Activated CD4-positive, alpha-beta T cell treated with anti-CD3 and anti-CD28 coated beads, Interleukin-2, amount 50 U/mL, for 24 hours (primary cell): ENCODE data around the gene BICRA.
"Not testable (repeated sequence)": the region's sequence is repeated elsewhere in the genome, so short reads cannot be mapped to it uniquely, and the experiment has no call there.

Experiments used
- DNase-seq, 2 donors: peaks; one replicate each; pipeline ENCODE4 v3.0.0-alpha.2; 2020; ENCODE audit warnings: low read depth in 1 of 2, low spot score in 1 of 2

BICRA gene

GRCh38 chr19:47714339-47714738 is 105.4 kb downstream of the BICRA start:
- DNase-seq: no peak

- not testable (repeated sequence) for DNase-seq
Measured at GRCh38 chr19:47714855-47715254, 105.9 kb downstream of the BICRA start.

DNA sequence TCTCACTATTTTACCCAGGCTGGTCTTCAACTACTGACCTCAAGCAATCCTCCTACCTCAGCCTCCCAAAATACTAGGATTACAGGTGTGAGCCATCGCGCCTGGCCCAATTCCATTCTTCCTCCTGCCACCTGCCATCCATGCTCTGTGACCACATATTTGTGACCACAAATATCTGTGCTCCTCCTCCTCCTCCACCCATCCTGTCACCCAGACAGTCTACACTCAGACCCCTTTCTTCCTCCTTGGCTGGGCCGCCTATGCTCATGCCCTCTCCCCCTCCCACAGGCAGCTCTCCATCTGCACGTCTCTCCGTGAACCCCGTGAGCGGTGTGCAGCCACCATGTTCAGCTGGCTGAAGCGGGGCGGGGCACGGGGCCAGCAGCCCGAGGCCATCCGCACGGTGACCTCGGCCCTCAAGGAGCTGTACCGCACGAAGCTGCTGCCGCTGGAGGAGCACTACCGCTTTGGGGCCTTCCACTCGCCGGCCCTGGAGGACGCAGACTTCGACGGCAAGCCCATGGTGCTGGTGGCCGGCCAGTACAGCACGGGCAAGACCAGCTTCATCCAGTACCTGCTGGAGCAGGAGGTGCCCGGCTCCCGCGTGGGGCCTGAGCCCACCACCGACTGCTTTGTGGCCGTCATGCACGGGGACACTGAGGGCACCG is 107.5 kb downstream of the BICRA start:
- no peak for DNase-seq

- DNase-seq: not testable (repeated sequence)
Measured at GRCh38 chr19:47718415-47719046, 109.6 kb downstream of the BICRA start.

DNA sequence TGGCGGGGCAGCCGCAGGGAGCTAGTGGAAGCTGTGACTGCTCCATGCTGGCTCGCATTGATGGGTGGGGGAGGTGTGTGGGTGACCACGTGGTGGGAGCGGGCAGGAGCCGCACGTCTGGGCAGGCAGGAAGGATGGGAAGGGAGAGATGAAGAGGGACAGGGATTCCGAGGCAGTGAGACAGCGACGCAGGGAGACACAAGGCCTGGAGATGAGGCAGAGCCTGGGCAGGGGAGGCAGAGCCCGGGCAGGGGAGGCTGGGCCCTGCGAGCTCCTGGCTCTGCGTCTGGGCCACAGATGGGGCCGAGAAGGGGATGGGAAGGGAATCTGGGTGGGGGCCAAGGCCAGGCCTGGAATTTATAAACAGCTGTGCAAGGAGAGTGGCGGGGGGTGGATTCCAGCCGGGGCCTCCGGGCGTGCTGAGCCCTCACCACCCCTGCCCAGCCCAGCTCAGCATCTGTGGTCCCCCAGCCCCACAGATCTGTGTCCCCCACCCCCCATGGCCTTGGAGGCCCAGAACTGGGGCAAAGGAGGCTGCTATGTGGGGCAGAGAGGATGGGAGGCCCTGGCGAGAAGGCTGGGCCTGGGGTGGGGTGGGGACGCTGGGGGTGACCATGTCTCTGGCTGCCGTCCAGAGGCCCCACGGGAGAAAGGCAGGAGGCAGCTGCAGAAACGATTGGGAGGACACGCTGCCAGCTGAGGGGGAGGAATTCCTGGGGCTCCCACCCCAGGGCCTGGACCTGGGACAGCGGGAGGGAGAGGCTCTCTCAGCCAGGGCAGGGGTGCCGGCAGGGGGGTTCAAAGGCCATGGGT is 110.3 kb downstream of the BICRA start:
- DNase-seq: no peak

GRCh38 chr19:47720669-47721422 is 111.9 kb downstream of the BICRA start:
- no peak for DNase-seq

- DNase-seq: no peak
Measured at GRCh38 chr19:47723581-47723940, 114.6 kb downstream of the BICRA start.

GRCh38 chr19:47725759-47726401 is 116.9 kb downstream of the BICRA start:
- DNase-seq: no peak

DNA sequence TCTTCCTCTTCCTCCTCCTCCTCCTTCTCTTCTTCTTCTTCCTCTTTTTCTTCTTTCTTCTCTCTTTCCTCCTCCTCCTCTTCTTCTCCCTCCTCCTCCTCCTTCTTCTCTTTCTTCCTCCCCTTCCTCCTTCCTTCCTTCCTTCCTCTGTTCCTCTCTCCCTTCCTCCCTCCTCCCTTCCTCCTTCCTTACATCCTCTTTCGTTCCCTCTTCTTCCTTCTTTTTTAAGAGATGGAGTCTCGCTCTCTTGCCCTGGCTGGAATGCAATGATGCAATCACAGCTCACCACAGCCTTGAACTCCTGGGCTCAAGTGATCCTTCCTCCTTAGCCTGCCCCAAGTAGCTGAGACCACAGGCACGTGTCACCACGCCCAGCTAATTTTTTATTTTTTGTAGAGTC is 117.5 kb downstream of the BICRA start:
- no peak for DNase-seq

DNA sequence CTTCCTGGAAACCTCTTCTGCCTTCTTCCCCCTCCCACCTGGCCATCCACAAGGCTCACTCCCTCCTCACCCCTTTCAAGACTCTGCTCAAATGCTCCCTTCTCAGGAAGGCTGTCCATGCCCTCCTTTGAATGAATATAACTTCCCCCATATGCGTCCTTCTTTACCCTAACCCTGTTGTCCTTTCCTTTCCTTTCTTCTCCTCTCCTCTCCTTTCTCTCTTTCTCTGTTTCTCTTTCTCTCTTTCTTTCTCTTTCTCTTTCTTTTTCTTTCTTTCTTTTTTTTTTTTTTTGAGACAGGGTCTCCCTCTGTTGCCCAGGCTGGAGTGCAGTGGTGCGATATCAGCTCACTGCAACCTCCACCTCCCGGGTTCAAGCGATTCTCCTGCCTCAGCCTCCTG is 119.4 kb downstream of the BICRA start:
- not testable (repeated sequence) for DNase-seq

- DNase-seq: no peak
Measured at GRCh38 chr19:47729468-47729798, 120.5 kb downstream of the BICRA start.

DNA sequence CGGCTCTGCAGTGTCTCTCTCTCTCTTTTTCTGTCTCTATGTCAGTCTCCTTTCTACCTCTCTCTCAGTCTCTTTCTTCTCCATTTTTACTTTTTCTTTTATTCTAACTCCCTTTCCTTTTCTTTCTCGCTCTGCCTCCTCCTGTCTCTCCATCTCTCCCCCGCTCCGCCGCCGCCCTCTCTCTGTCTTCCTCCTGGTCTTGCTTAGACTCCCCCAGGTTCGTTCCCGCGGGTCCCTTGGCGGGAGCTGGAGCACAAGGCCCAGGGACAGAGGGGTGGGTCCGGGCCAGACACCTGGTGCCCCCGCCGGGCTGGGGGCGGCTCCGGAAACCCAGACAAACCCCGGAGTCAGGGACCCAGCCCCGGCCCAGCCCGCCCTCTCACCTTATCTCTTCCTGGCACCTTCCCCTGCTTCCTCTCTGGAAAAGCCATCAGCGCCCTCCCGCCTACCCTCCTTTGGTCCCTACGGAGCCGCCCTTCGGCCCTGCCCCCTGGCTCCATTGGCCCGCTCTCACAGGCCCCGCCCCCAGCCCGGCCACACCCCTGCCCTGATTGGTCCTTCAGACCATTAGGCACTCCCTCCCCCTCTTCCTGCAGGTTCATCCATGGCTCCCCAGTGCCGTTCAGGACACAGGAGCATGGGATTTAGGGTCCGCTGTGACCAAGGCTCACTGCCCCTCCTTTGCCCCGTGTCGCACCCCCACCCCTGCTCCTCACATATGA is 121.0 kb downstream of the BICRA start:
- DNase-seq: peak in 1 of 2 donors; percentile 35

DNA sequence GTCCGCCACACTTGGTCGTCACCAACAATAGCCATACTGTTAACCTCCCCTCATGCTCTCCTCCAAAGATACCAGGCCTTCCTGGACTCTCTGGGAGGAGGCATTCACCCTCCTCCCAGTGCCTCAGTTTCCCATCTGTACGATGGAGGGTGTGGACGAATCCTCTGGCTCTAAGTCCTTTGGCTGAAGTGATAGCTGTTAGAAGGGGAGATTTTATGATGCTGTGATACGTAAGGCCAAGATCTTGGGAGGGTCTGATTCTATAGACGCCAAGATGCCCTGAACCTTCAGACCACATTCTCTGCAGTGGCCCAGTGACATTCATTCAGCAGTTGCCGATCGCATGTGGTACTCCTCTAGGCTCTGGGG is 121.6 kb downstream of the BICRA start:
- no peak for DNase-seq

- no peak for DNase-seq
Measured at GRCh38 chr19:47730910-47731309, 122.0 kb downstream of the BICRA start.

GRCh38 chr19:47735131-47735530 is 126.2 kb downstream of the BICRA start:
- DNase-seq: no peak

DNA sequence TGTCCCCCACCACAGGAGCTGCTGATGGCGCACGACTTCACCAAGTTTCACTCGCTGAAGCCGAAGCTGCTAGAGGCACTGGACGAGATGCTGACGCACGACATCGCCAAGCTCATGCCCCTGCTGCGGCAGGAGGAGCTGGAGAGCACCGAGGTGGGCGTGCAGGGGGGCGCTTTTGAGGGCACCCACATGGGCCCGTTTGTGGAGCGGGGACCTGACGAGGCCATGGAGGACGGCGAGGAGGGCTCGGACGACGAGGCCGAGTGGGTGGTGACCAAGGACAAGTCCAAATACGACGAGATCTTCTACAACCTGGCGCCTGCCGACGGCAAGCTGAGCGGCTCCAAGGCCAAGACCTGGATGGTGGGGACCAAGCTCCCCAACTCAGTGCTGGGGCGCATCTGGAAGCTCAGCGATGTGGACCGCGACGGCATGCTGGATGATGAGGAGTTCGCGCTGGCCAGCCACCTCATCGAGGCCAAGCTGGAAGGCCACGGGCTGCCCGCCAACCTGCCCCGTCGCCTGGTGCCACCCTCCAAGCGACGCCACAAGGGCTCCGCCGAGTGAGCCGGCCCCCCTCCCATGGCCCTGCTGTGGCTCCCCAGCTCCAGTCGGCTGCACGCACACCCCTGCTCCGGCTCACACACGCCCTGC is 132.1 kb downstream of the BICRA start:
- DNase-seq: no peak

DNA sequence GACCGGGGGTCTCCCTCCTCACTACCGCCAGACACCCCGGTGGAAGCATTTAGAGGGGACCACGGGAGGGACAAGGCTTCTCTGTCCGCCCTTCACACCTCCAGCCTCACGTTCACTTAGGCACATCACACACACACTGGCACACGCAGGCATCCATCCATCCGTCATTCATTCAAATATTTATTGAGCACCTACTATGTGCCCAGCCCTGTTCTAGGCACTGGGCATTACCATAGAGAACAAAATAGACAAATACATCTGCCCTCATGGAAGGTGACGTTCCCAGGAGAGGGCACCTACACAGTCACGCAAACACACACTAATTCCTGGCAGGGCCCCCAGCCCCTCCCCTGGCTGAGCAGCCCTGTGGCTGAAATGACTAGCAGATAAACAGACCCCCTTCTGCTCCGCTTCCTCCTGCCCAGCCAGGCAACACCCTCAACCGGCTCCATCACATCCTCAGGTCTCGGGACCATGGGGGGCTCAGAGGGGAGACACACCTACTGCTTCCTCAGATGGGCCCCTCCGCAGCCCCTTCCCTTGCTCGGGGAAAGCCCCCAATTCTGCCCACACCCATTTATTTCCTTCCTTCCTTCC is 132.7 kb downstream of the BICRA start:
- no peak for DNase-seq

DNA sequence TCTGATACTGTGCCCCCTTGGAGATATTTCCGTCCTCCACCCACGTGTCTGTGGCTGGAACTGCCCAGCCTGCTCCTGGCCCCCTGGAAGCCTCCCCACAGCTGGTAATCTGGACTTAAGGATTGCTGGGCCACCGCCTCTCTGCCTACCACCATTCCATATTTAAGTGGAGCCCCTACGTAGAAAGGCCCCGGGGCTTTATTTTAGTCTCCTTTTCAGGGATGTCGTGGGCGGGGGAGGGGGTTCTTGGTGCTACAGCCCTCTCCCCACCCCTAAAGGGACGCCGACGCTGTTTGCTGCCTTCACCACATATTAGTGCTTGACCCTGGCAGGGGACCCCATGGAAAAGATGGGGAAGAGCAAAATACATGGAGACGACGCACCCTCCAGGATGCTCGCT is 133.7 kb downstream of the BICRA start:
- DNase-seq: no peak

DNA sequence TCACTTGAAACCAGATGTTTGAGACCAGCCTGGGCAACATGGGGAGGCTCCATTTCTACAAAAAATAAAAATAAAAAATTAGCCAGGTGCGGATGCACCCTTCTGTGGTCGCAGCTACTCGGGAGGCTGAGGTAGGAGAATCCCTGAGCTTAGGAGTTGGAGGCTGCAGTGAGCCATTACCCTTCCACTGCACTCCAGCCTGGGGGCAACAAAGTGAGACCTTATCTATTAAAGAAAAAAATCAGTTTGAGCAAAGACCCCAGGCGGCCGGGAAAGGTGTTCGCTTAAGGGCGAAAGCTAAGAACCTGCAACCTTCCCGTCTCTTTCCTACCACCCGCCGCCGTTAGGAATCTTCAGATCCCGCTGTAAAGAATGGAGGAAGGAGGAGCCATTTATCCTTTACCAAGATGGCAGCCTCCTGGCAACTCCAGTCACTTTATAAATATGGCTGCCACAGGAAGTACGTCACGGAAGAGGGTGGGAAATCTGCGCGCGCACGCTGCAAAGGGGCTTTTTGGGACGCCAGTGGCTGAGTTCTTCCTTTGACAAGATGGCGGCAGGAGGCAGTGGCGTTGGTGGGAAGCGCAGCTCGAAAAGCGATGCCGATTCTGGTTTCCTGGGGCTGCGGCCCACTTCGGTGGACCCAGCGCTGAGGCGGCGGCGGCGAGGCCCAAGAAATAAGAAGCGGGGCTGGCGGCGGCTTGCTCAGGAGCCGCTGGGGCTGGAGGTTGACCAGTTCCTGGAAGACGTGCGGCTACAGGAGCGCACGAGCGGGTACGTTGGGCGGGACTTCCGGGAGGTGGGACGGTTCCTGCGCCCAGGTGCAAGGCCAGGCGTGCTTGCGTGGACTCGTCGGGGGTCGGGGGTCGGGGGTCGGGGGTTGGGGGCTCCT is 136.3 kb downstream of the BICRA start, which contains the start of gene NOP53:
NOP53 (plus strand) TSS at position 537 of the 892 bp plus-strand sequence; CDS start at position 551, 14 bp downstream.
- DNase-seq: peak; percentile 97 to 98
